OCI-LY1 (cell line): ENCODE results near the gene HOXB4.

ENCODE experiments used
- H2AFZ ChIP-seq: fragments of 200-600 bp; sonication (generic), shearing (Covaris generic); 2 replicates; pipeline ENCODE4 v1.6.0; 2014; ENCODE audit warnings: antibody characterized with exemption, mild to moderate bottlenecking, low read length
- H3F3A ChIP-seq: fragments of 200-600 bp; sonication (generic), shearing (Covaris generic); 2 replicates; pipeline ENCODE4 v1.6.0; 2014; ENCODE audit warnings: mild to moderate bottlenecking, antibody characterized with exemption, low read length, moderate library complexity; ENCODE audit not compliant: insufficient read depth
- H3K27ac ChIP-seq: fragments of 200-600 bp; sonication (generic); 2 replicates; pipeline ENCODE4 v1.5.1; 2014; ENCODE audit warnings: low read length, mixed run types, mild to moderate bottlenecking, low read depth; ENCODE audit not compliant: poor library complexity, severe bottlenecking
- H3K27me3 ChIP-seq: fragments of 200-600 bp; sonication (generic); 2 replicates; pipeline ENCODE4 v1.6.0; 2014; ENCODE audit warnings: antibody characterized with exemption, mild to moderate bottlenecking, low read length, moderate library complexity; ENCODE audit not compliant: insufficient read depth
- H3K36me3 ChIP-seq: fragments of 200-600 bp; sonication (generic); 2 replicates; pipeline ENCODE4 v1.6.1; 2014; ENCODE audit warnings: mild to moderate bottlenecking, antibody characterized with exemption, low read length, moderate library complexity, mixed read lengths; ENCODE audit not compliant: insufficient read depth
- H3K4me1 ChIP-seq: fragments of 200-600 bp; sonication (generic); 2 replicates; pipeline ENCODE4 v1.5.1; 2014; ENCODE audit warnings: mild to moderate bottlenecking, low read length, moderate library complexity; ENCODE audit not compliant: insufficient read depth, severe bottlenecking
- H3K4me2 ChIP-seq: fragments of 200-600 bp; sonication (generic), shearing (Covaris generic); 2 replicates; pipeline ENCODE4 v1.6.1; 2014; ENCODE audit warnings: low read length
- H3K4me3 ChIP-seq: fragments of 200-600 bp; sonication (generic); 2 replicates; pipeline ENCODE4 v1.5.1; 2014; ENCODE audit warnings: low read length, low read depth, mild to moderate bottlenecking, mixed read lengths; ENCODE audit not compliant: poor library complexity, severe bottlenecking
- H3K79me2 ChIP-seq: fragments of 200-600 bp; shearing (Covaris generic); 2 replicates; pipeline ENCODE4 v1.6.1; 2016; ENCODE audit warnings: mixed run types, low read length, mixed read lengths; ENCODE audit not compliant: insufficient read depth
- H3K9ac ChIP-seq: fragments of 200-600 bp; sonication (generic), shearing (Covaris generic); 2 replicates; pipeline ENCODE4 v1.6.1; 2014; ENCODE audit warnings: mild to moderate bottlenecking, low read length, mixed read lengths
- H3K9me2 ChIP-seq: fragments of 200-600 bp; sonication (generic), shearing (Covaris generic); 2 replicates; pipeline ENCODE4 v1.6.1; 2014; ENCODE audit warnings: low read depth, mild to moderate bottlenecking, low read length, mixed read lengths
- H3K9me3 ChIP-seq: fragments of 200-600 bp; shearing (Covaris generic); 2 replicates; pipeline ENCODE4 v1.6.1; 2014; ENCODE audit warnings: low read length, mixed read lengths
- H4K20me1 ChIP-seq: fragments of 200-600 bp; sonication (generic), shearing (Covaris generic); 2 replicates; pipeline ENCODE4 v1.6.0; 2016; ENCODE audit warnings: mild to moderate bottlenecking, low read length; ENCODE audit not compliant: insufficient read depth
- EZH2 ChIP-seq: fragments of 200-600 bp; sonication (generic), shearing (Covaris generic); IDR thresholded peaks from 2 replicates; pipeline ENCODE4 v1.8.0; 2017; ENCODE audit warnings: borderline replicate concordance, mixed run types, mild to moderate bottlenecking, antibody characterized with exemption, low read length, moderate library complexity, mixed read lengths
- TF ChIP-seq, protein P1 (sequence below): fragments of 200-600 bp; sonication (generic), shearing (Covaris generic); IDR thresholded peaks from 2 replicates; pipeline ENCODE4 v1.5.1; 2017; ENCODE audit warnings: mild to moderate bottlenecking, antibody characterized with exemption, low read length, moderate library complexity, mixed read lengths

Gene HOXB4

DNA sequence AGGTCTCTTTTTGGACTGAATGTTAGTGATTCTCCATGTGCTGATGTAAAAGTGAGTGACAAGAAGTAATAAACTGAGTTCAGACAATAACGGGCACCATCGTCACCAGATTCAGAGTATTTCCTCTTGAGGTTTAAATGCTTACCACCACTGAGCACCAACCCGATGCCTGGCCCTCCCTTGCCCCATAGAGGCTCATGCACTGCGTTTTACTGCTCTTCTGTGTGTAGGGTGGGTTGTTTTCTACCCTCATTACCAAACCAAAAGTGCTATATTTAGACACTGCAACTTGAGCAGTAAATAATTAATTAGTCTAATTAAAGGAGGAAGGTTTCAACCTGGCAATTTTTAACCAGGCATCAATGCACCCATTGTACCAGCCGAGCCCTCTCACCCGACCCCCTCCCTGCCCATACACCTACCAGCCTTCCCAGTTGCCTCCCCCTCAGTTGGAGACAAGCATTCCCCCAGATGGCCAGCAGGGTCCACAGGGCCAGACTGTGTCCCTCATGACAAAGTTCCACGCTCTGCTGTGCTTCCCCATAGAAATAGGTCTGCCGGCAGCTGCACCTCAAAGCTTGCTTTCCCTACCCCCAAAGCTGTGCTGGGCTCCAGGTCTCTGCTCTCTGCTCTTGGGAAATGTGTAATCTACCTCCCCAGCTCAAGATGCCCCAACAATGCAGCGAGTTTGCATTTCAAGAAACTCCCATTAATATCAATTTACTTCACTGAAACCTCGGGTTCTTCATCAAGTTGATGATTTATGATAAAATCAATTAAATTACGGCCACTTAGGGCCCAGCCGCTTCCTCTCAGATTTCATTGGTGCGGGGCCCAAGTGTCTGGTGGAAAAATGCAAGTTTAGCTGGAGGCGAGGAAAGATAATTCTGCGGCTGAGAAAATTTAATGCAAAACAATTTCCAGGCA lies 16.0 kb downstream of the HOXB4 start:
- Histone ChIP-seq H3K79me2 (no peaks in the 10 kb centered on the region), H3K4me1 (no peaks in the 10 kb centered on the region)

DNA sequence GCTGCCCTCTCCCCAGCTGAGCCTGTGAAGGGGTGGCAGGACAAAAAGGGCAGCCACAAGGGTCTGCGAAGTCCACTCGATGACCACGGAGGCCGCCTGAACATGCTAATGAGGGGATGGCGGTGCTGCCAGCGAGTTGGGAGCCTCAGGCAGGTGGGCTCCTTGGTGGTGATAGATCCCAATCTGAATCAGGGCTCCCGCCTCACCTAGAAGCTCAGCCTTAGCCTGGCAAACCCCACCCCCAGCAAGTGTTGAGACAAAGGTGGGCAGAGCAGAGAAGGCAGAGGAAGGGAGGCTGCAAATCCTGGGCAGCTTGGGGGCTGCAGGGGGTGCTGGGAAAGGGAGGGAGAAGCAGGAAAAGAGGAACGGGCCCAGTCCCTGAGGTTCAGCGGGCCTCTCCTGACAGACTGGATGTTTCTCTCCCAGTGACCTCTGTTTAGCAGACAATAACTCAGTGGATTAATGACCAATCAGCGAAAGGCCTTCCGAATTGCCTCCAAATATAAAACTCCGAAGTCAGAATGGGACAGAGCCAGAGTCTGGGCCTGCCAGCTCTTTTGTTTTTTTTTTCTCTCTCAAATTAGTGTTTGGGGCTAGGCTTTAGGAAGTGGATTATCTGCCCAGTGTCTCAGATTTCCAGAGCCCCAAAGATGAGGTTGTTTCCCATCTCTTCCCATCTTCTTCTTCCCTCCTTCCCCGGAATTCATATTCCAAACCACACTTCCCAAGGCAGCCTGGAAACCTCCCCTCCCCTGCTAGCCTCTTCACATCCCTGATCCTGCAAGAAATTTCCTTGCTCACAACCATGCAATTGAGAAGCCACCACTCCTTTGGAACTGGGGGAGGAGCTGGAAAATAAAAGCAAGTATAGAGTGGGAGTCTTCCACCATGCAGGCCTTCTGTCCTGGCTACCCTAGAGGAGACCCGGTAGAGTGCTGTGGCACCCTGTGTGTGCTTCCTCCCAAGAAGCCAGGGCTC lies 18.0 kb downstream of the HOXB4 start:
- no peaks in the 10 kb centered on the region for H3F3A ChIP-seq
- no peaks in the 10 kb centered on the region for H4K20me1 ChIP-seq
- no peak overlapping the region for H3K27ac ChIP-seq
- no peaks in the 10 kb centered on the region; the same call in 1 of the 2 replicates for H3K27me3 ChIP-seq
- H3K36me3 ChIP-seq = no peaks in the 10 kb centered on the region
- H3K9me2 ChIP-seq = no peaks in the 10 kb centered on the region
- H3K4me1 ChIP-seq = no peaks in the 10 kb centered on the region
- no peak overlapping the region for H3K4me3 ChIP-seq
- no peaks in the 10 kb centered on the region for H3K9me3 ChIP-seq
- no peaks in the 10 kb centered on the region for H3K79me2 ChIP-seq
- no peak overlapping the region for H2AFZ ChIP-seq
- no peak for TF ChIP-seq EZH2
- TF ChIP-seq, protein P1, sequence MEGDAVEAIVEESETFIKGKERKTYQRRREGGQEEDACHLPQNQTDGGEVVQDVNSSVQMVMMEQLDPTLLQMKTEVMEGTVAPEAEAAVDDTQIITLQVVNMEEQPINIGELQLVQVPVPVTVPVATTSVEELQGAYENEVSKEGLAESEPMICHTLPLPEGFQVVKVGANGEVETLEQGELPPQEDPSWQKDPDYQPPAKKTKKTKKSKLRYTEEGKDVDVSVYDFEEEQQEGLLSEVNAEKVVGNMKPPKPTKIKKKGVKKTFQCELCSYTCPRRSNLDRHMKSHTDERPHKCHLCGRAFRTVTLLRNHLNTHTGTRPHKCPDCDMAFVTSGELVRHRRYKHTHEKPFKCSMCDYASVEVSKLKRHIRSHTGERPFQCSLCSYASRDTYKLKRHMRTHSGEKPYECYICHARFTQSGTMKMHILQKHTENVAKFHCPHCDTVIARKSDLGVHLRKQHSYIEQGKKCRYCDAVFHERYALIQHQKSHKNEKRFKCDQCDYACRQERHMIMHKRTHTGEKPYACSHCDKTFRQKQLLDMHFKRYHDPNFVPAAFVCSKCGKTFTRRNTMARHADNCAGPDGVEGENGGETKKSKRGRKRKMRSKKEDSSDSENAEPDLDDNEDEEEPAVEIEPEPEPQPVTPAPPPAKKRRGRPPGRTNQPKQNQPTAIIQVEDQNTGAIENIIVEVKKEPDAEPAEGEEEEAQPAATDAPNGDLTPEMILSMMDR = no peak
- H3K4me2 ChIP-seq = no peak overlapping the region
- H3K9ac ChIP-seq = no peak overlapping the region

More for the DNA sequence above, 16.0 kb downstream of the HOXB4 start:
- H3K4me2 ChIP-seq = no peak overlapping the region
- H3K9me2 ChIP-seq = no peaks in the 10 kb centered on the region
- H2AFZ ChIP-seq = no peak overlapping the region
- H3K27me3 ChIP-seq = no peaks in the 10 kb centered on the region; the same call in 1 of the 2 replicates
- H3K9me3 ChIP-seq = no peaks in the 10 kb centered on the region
- no peaks in the 10 kb centered on the region for H3F3A ChIP-seq
- H3K4me3 ChIP-seq = no peak overlapping the region
- TF ChIP-seq, protein P1 = no peak
- TF ChIP-seq EZH2 = no peak
- H3K36me3 ChIP-seq = no peaks in the 10 kb centered on the region
- H4K20me1 ChIP-seq = no peaks in the 10 kb centered on the region
- no peak overlapping the region for H3K27ac ChIP-seq
- no peak overlapping the region for H3K9ac ChIP-seq

DNA sequence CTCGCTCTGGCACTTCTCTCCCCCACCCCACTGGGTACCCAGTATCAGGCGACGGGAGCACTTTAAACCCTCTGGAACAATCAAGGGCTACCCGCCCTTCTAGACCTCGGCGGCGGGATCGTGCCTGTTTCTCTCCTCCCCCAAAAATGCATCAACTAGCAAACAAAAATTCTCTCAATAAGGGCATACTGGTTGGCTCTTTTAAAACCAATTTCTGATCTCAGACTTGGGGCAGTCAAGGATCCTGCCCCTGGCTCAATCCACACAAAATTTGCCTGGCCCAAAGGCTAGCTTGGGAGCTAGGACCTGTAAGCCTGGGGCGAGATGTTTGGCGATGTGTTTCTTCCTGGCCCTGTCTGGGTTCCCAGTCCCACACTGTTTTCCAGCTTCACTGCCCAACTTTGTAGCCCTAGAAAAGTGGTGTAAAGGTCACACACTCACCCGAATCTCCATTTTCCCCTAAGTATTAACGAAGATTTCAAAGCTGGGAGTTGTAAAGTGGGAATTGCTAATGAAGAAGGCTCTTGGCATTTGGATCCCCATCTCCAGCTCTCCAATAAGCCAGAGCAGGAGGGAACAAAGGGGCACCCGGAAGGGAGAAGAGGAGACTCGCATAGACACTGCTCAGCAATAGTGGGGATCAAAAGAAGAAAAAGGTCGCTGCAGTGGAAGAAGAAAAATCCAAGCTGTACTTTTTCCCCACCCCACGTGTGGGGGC lies 18.9 kb downstream of the HOXB4 start:
- no peaks in the 10 kb centered on the region for H3F3A ChIP-seq
- no peaks in the 10 kb centered on the region for H3K36me3 ChIP-seq
- no peak overlapping the region for H3K4me2 ChIP-seq
- TF ChIP-seq EZH2 = no peak
- TF ChIP-seq, protein P1 = no peak
- no peaks in the 10 kb centered on the region for H3K4me1 ChIP-seq
- no peak overlapping the region for H2AFZ ChIP-seq
- H3K27me3 ChIP-seq = no peaks in the 10 kb centered on the region; the same call in 1 of the 2 replicates
- H3K9ac ChIP-seq = no peak overlapping the region
- no peak overlapping the region for H3K27ac ChIP-seq
- no peaks in the 10 kb centered on the region for H3K9me3 ChIP-seq
- H3K79me2 ChIP-seq = no peaks in the 10 kb centered on the region
- no peak overlapping the region for H3K4me3 ChIP-seq
- H3K9me2 ChIP-seq = no peaks in the 10 kb centered on the region
- no peaks in the 10 kb centered on the region for H4K20me1 ChIP-seq
